Subcutaneous abdominal adipose tissue (tissue), 5 donors: ENCODE measurements around the gene DUOX1.

Experiments used
- H3K27ac ChIP-seq: one replicate; pipeline ENCODE4 v1.7.0; 2013; ENCODE audit warnings: low read depth, mild to moderate bottlenecking, inconsistent platforms, low read length, moderate library complexity
- H3K27me3 ChIP-seq, 5 donors: one replicate each; pipeline ENCODE4 v1.7.0; 2013; ENCODE audit warnings: low read length in 5 of 5, inconsistent platforms in 1 of 5; ENCODE audit not compliant: control insufficient read depth in 5 of 5, insufficient read depth in 4 of 5
- H3K36me3 ChIP-seq, 5 donors: one replicate each; pipeline ENCODE4 v1.7.0; 2013; ENCODE audit warnings: low read length in 5 of 5; ENCODE audit not compliant: control insufficient read depth in 5 of 5, insufficient read depth in 5 of 5
- H3K4me1 ChIP-seq, 5 donors: one replicate each; pipeline ENCODE4 v1.7.0; 2013; ENCODE audit warnings: low read length in 5 of 5, mild to moderate bottlenecking in 3 of 5, moderate library complexity in 1 of 5; ENCODE audit not compliant: control insufficient read depth in 5 of 5, insufficient read depth in 5 of 5
- H3K4me3 ChIP-seq, 5 donors: one replicate each; pipeline ENCODE4 v1.7.0; 2013; ENCODE audit warnings: low read length in 5 of 5, low read depth in 1 of 5
- H3K9ac ChIP-seq, 5 donors: one replicate each; pipeline ENCODE4 v1.7.0; 2013; ENCODE audit warnings: low read length in 5 of 5, mild to moderate bottlenecking in 4 of 5, moderate library complexity in 3 of 5
- H3K9me3 ChIP-seq, 5 donors: one replicate each; pipeline ENCODE4 v1.7.0; 2013; ENCODE audit warnings: low read length in 5 of 5; ENCODE audit not compliant: control insufficient read depth in 5 of 5
- donor health status: healthy.
- donor health status: healthy.
- donor health status: healthy.
- donor health status: healthy.
- donor health status: healthy.

DUOX1 gene

GRCh38 chr15:45105586-45105985, 24.2 kb upstream of the DUOX1 start:
- H3K9ac ChIP-seq, result no peak overlapping the region
- H3K27me3 ChIP-seq, result peaks cover 9 to 33% (median 22%) of the 10 kb centered on the region in 5 donors
- H3K36me3 ChIP-seq, result no peaks in the 10 kb centered on the region
- no peak overlapping the region for H3K27ac ChIP-seq
- H3K9me3 ChIP-seq, result no peaks in the 10 kb centered on the region
- no peak overlapping the region for H3K4me3 ChIP-seq
- no peaks in the 10 kb centered on the region for H3K4me1 ChIP-seq

- Histone ChIP-seq H3K27ac (no peak overlapping the region), H3K27me3 (peaks cover 9 to 35% (median 22%) of the 10 kb centered on the region in 5 donors), H3K4me3 (no peak overlapping the region), H3K4me1 (no peaks in the 10 kb centered on the region), H3K36me3 (no peaks in the 10 kb centered on the region), H3K9me3 (no peaks in the 10 kb centered on the region), H3K9ac (no peak overlapping the region)
Measured at GRCh38 chr15:45106002-45106790, 23.6 kb upstream of the DUOX1 start.

GRCh38 chr15:45107941-45108630, 21.7 kb upstream of the DUOX1 start:
- H3K27me3 ChIP-seq, result peaks cover 19 to 50% (median 38%) of the 10 kb centered on the region in 5 donors
- no peak overlapping the region for H3K4me3 ChIP-seq
- H3K27ac ChIP-seq, result no peak overlapping the region
- H3K9ac ChIP-seq, result no peak overlapping the region
- H3K36me3 ChIP-seq, result no peaks in the 10 kb centered on the region
- no peaks in the 10 kb centered on the region for H3K9me3 ChIP-seq
- H3K4me1 ChIP-seq, result peaks cover 0 to 12% (median 10%) of the 10 kb centered on the region in 5 donors

- Histone ChIP-seq H3K36me3 (no peaks in the 10 kb centered on the region), H3K4me1 (peaks cover 0 to 19% (median 16%) of the 10 kb centered on the region in 5 donors), H3K9me3 (no peaks in the 10 kb centered on the region), H3K9ac (no peak overlapping the region), H3K27ac (no peak overlapping the region), H3K27me3 (peaks cover 39 to 72% (median 60%) of the 10 kb centered on the region in 5 donors), H3K4me3 (no peak overlapping the region)
Measured at GRCh38 chr15:45110256-45110820, 19.5 kb upstream of the DUOX1 start.

GRCh38 chr15:45111390-45112142, 18.2 kb upstream of the DUOX1 start:
- H3K9me3 ChIP-seq, result no peaks in the 10 kb centered on the region
- H3K36me3 ChIP-seq, result no peaks in the 10 kb centered on the region
- no peak overlapping the region for H3K27ac ChIP-seq
- no peak overlapping the region for H3K9ac ChIP-seq
- H3K4me1 ChIP-seq, result peaks cover 1 to 20% (median 20%) of the 10 kb centered on the region in 5 donors
- H3K4me3 ChIP-seq, result no peak overlapping the region
- peaks cover 52 to 80% (median 72%) of the 10 kb centered on the region in 5 donors for H3K27me3 ChIP-seq

- H3K9ac ChIP-seq, result no peak overlapping the region
- H3K9me3 ChIP-seq, result no peaks in the 10 kb centered on the region
- H3K27me3 ChIP-seq, result peaks cover 57 to 83% (median 78%) of the 10 kb centered on the region in 5 donors
- no peak overlapping the region for H3K27ac ChIP-seq
- no peaks in the 10 kb centered on the region for H3K36me3 ChIP-seq
- peak overlapping the region in 1 of 5 donors; percentile 17 for H3K4me3 ChIP-seq
- peaks cover 1 to 26% (median 26%) of the 10 kb centered on the region in 5 donors for H3K4me1 ChIP-seq
Measured at GRCh38 chr15:45112143-45112590, 17.6 kb upstream of the DUOX1 start.

- Histone ChIP-seq H3K9me3 (no peaks in the 10 kb centered on the region), H3K36me3 (no peaks in the 10 kb centered on the region), H3K4me1 (peaks cover 1 to 32% (median 32%) of the 10 kb centered on the region in 5 donors), H3K4me3 (peak overlapping the region in 2 of 5 donors; percentile 9 to 17), H3K9ac (no peak overlapping the region), H3K27ac (no peak overlapping the region), H3K27me3 (peaks cover 62 to 88% (median 84%) of the 10 kb centered on the region in 5 donors)
Measured at GRCh38 chr15:45112591-45113379, 17.0 kb upstream of the DUOX1 start.

- H3K9ac ChIP-seq, result no peak overlapping the region
- H3K9me3 ChIP-seq, result no peaks in the 10 kb centered on the region
- peaks cover 1 to 36% (median 35%) of the 10 kb centered on the region in 5 donors for H3K4me1 ChIP-seq
- no peak overlapping the region for H3K4me3 ChIP-seq
- H3K27me3 ChIP-seq, result peaks cover 63 to 84% (median 81%) of the 10 kb centered on the region in 5 donors
- no peak overlapping the region for H3K27ac ChIP-seq
- H3K36me3 ChIP-seq, result no peaks in the 10 kb centered on the region
Measured at GRCh38 chr15:45113380-45113990, 16.3 kb upstream of the DUOX1 start.
